K562 (cell line): ENCODE data around the gene MGAT4B. TPM values are rescaled to one million over a fixed set of nuclear protein-coding genes. Genes with fewer than 3 reads are reported as not detected.

Experiments used
- ATAC-seq: fragments of 200-7000 bp; cut with Tn5 transposase; 3 replicates; pipeline ENCODE4 v1.9.1; 2020; ENCODE audit warnings: moderate library complexity
- BruUV-seq: library from RNA; stranded (reverse); fragments of 400-500 nt; replicated peaks from 2 replicates; lab custom pipeline; 2021; lab: Mats Ljungman, UMichigan
- CTCF ChIA-PET: fragments of 300-600 bp; formaldehyde crosslinking; extraction: SDS; loops from one replicate; lab custom pipeline; 2021; ENCODE audit warnings: low intra/inter-chr PET ratio; lab: Yijun Ruan, JAX
- POLR2A ChIA-PET: fragments of 300-600, 350-650 bp; sonication (Branson Sonifier 250); formaldehyde crosslinking; extraction: SDS; loops from one replicate; lab custom pipeline; 2021; ENCODE audit warnings: antibody characterized with exemption, inconsistent platforms; lab: Yijun Ruan, JAX
- DNase-seq, 4 experiments: peaks; one replicate each; pipeline versions ENCODE4 v3.0.0 to v3.0.0-alpha.2; 2011 to 2018; ENCODE audit warnings: low spot score in 3 of 4, mixed read lengths in 3 of 4; ENCODE audit errors: extremely low read depth in 1 of 4
- FAIRE-seq: peaks from 2 replicates; lab custom pipeline; 2011; peaks lifted over from hg19 to GRCh38; lab: Jason Lieb, UNC
- H2AFZ ChIP-seq: 2 replicates; pipeline ENCODE4 v1.6.0; 2011; ENCODE audit warnings: low read depth, low read length, control low read depth, inconsistent platforms
- H3K27ac ChIP-seq: fragments of 200-600 bp; 3 replicates; pipeline ENCODE4 v1.8.0; 2011; ENCODE audit warnings: low read depth, mild to moderate bottlenecking, control low read depth, inconsistent platforms, low read length, moderate library complexity, mixed read lengths; ENCODE audit errors: extremely low read depth
- H3K27me3 ChIP-seq, 2 experiments: fragments of 300-600 bp in 1 of 2; 2 replicates in 1 of 2; 3 replicates in 1 of 2; pipeline versions ENCODE4 v1.6.0 to v1.8.0; 2011; ENCODE audit warnings: inconsistent platforms in 2 of 2, low read length in 2 of 2, mild to moderate bottlenecking in 1 of 2, mixed read lengths in 1 of 2, moderate library complexity in 1 of 2; ENCODE audit not compliant: control insufficient read depth in 2 of 2, insufficient read depth in 2 of 2
- H3K36me3 ChIP-seq: fragments of 300-600 bp; 3 replicates; pipeline ENCODE4 v1.8.0; 2011; ENCODE audit warnings: mild to moderate bottlenecking, low read length, inconsistent platforms; ENCODE audit not compliant: control insufficient read depth, insufficient read depth
- H3K4me1 ChIP-seq, 2 experiments: fragments of 200-600 bp in 1 of 2; replicated peaks in 1 of 2; 2 replicates in 1 of 2; 3 replicates in 1 of 2; pipeline versions ENCODE4 v1.5.1 to v1.8.0; 2011; ENCODE audit warnings: inconsistent platforms in 2 of 2, low read length in 2 of 2, mild to moderate bottlenecking in 1 of 2, mixed read lengths in 1 of 2, moderate library complexity in 1 of 2; ENCODE audit not compliant: control insufficient read depth in 2 of 2, insufficient read depth in 2 of 2
- H3K4me2 ChIP-seq: 2 replicates; pipeline ENCODE4 v1.6.1; 2011; ENCODE audit warnings: low read length, control low read depth, inconsistent platforms, mixed read lengths; ENCODE audit not compliant: insufficient read depth
- H3K4me3 ChIP-seq: fragments of 200-600 bp; sonication (generic), shearing (Covaris generic); 2 replicates; pipeline ENCODE4 v1.5.1; 2016; ENCODE audit warnings: control low read depth, inconsistent platforms
- H3K79me2 ChIP-seq: fragments of 200-600 bp; 3 replicates; pipeline ENCODE4 v1.8.0; 2011; ENCODE audit warnings: low read length, inconsistent platforms; ENCODE audit not compliant: control insufficient read depth, insufficient read depth
- H3K9ac ChIP-seq, 2 experiments: 2 replicates each; pipeline versions ENCODE4 v1.6.0 to v1.6.1; 2011; ENCODE audit warnings: low read depth in 2 of 2, low read length in 2 of 2, control low read depth in 1 of 2, inconsistent platforms in 1 of 2, mild to moderate bottlenecking in 1 of 2, mixed read lengths in 1 of 2; ENCODE audit not compliant: insufficient read depth in 1 of 2
- H3K9me1 ChIP-seq: one replicate; pipeline ENCODE4 v1.6.0; 2011; ENCODE audit warnings: inconsistent platforms, mild to moderate bottlenecking, low read length, moderate library complexity; ENCODE audit not compliant: control insufficient read depth, insufficient read depth
- H3K9me3 ChIP-seq: replicated peaks from 2 replicates; pipeline ENCODE4 v1.5.1; 2011; ENCODE audit warnings: low read depth, low read length, inconsistent platforms; ENCODE audit not compliant: control insufficient read depth, insufficient read depth
- H4K20me1 ChIP-seq: replicated peaks from 2 replicates; pipeline ENCODE4 v1.6.1; 2011; ENCODE audit warnings: low read length, inconsistent platforms, mixed read lengths; ENCODE audit not compliant: control insufficient read depth, insufficient read depth
- HINFP ChIP-seq: fragments of 450-650 bp; conservative IDR thresholded peaks from 2 replicates; pipeline ENCODE4 v1.6.1; 2016; ENCODE audit warnings: missing genetic modification characterization, low read depth, mild to moderate bottlenecking, control low read depth, missing compliant biosample characterization
- KDM5B ChIP-seq: fragments of 200-600 bp; sonication (generic); IDR thresholded peaks from 2 replicates; pipeline ENCODE4 v1.6.1; 2012; ENCODE audit warnings: low read depth, mild to moderate bottlenecking, moderate library complexity, low read length, control low read depth, inconsistent platforms; ENCODE audit not compliant: insufficient replicate concordance
- MEIS2 ChIP-seq: fragments of 450-650 bp; IDR thresholded peaks from 2 replicates; pipeline ENCODE4 v1.6.1; 2014; ENCODE audit warnings: mild to moderate bottlenecking; ENCODE audit not compliant: partially characterized antibody
- MLLT1 ChIP-seq, 2 experiments: fragments of 450-650 bp; IDR thresholded peaks; 2 replicates each; pipeline ENCODE4 v1.6.1; 2016
- NR2F6 ChIP-seq: fragments of 450-650 bp; formaldehyde crosslinking; IDR thresholded peaks from 2 replicates; pipeline ENCODE4 v1.4.0; 2020; ENCODE audit warnings: mild to moderate bottlenecking
- POLR2A ChIP-seq: fragments of 450-650 bp; conservative IDR thresholded peaks from 2 replicates; pipeline ENCODE4 v1.6.1; 2016
- THRAP3 ChIP-seq: fragments of 450-650 bp; IDR thresholded peaks from 2 replicates; pipeline ENCODE4 v1.6.1; 2016; ENCODE audit warnings: mild to moderate bottlenecking, inconsistent platforms, borderline replicate concordance
- ZBTB40 ChIP-seq, 2 experiments: fragments of 450-650 bp in 1 of 2; sonication (generic) in 1 of 2; formaldehyde crosslinking in 1 of 2; IDR thresholded peaks; 2 replicates each; pipeline versions ENCODE4 v1.7.1 to v1.9.0; 2016 to 2022; ENCODE audit warnings: inconsistent platforms in 1 of 2, mild to moderate bottlenecking in 1 of 2, missing genetic modification reagents in 1 of 2
- WGBS: fragments of 100-300 bp; shearing (Covaris generic); methylation state at CpG from one replicate; pipeline ENCODE4 v1.1.6; 2016; ENCODE audit warnings: low coverage, mixed read lengths; ENCODE audit not compliant: insufficient coverage; ENCODE audit errors: missing lambda C conversion rate; 5-methylcytosine and 5-hydroxymethylcytosine counted together
- in situ Hi-C: fragments of 300-500 bp; cut with MboI; formaldehyde crosslinking; loops from 4 replicates; pipeline ENCODE4 v1.15.0; 2018; ENCODE audit warnings: inconsistent platforms, mixed read lengths
- intact Hi-C: fragments of 100-400 bp; cut with micrococcal nuclease; formaldehyde crosslinking; loops from 2 replicates; pipeline ENCODE4 v1.14.2; 2022
- polyA plus RNA-seq, 8 experiments: library from polyadenylated mRNA; depleted of rRNA in 4 of 8; stranded (reverse) in 5 of 8; unstranded in 3 of 8; fragments of >200 nt; fragmentation: Nextera tagmentation in 2 of 8; fragmentation: Illumina TruSeq in 1 of 8; extraction: Ambion mirVana in 2 of 8; extraction: Trizol in 1 of 8; gene quantifications; 2 replicates each; pipeline versions ENCODE4 v1.2.1 to v1.2.3, GENCODE V29; 2011 to 2014; ENCODE audit warnings: inconsistent platforms in 1 of 8, missing spikeins in 1 of 8
- total RNA-seq, 7 experiments: library from RNA; depleted of rRNA in 6 of 7; stranded (reverse); fragments of >200 nt in 6 of 7; fragmentation: Illumina TruSeq in 2 of 7; extraction: Trizol in 2 of 7; gene quantifications; 2 replicates each; pipeline versions ENCODE4 v1.2.1 to v1.2.3, GENCODE V29; 2011 to 2021; ENCODE audit warnings: low replicate concordance in 1 of 7

MGAT4B gene
- total and polyA plus RNA-seq, 9 of the 15 experiments (the other 6 are each of a cell fraction or from before 2014, with no cell fraction given), result 0.34 to 133 (median 75.4) TPM

GRCh38 chr5:179822059-179822432 is 15.4 kb upstream of the MGAT4B start:
- ChIA-PET POLR2A (interaction anchor here (0.6 to 3.5 kb wide), 5 partner anchors 10 to 47 kb away, joined by 3 to 30 read pairs (median 5); no protein-coding TSS in a partner anchor), CTCF (interaction anchor here (0.7 kb wide), 2 partner anchors 59 to 183 kb away, joined by 3 to 5 read pairs; no protein-coding TSS in a partner anchor)
- H3K4me1 ChIP-seq, result peaks cover 37 to 70% of the 10 kb centered on the region in 2 experiments
- ATAC-seq (no peak), DNase-seq (no peak), FAIRE-seq (no peak)
- H3K27ac ChIP-seq, result peak overlapping the region; percentile 98
- peak overlapping the region; percentile 87 for H3K4me2 ChIP-seq
- H3K27me3 ChIP-seq, result no peaks in the 10 kb centered on the region
- intact Hi-C loops, result loop anchor here (5.0 kb wide), 2 partner anchors 35 to 200 kb away; partner anchors contain the start of genes HNRNPH1 and MRNIP
- H3K4me3 ChIP-seq, result peak overlapping the region; percentile 100
- in situ Hi-C loops, result no loop called here
- peaks cover 12% of the 10 kb centered on the region for H3K9me1 ChIP-seq
- H2AFZ ChIP-seq, result no peak overlapping the region
- H3K9me3 ChIP-seq, result no peaks in the 10 kb centered on the region
- H4K20me1 ChIP-seq, result peaks cover 30% of the 10 kb centered on the region
- WGBS, result 43% methylated on average over 3 of the region's 3 CpGs
- H3K36me3 ChIP-seq, result peaks cover 55% of the 10 kb centered on the region; the same call in 2 of the 3 replicates
- TSS peak; percentile 61 for BruUV-seq
- H3K9ac ChIP-seq, result peak overlapping the region; percentile 83 to 96; a peak in 3 of 4 replicates
- H3K79me2 ChIP-seq, result peaks cover 68% of the 10 kb centered on the region
- TF ChIP-seq POLR2A, result peak; percentile 22; the same call in 1 of the 2 replicates
- TF ChIP-seq MEIS2, result peak; percentile 7
- TF ChIP-seq HINFP (tag), result no peak
- peak; percentile 66; the same call in 1 of the 2 replicates for TF ChIP-seq NR2F6
- TF ChIP-seq THRAP3, result peak; percentile 43; the same call in 1 of the 2 replicates
- TF ChIP-seq KDM5B, result peak; percentile 18
- TF ChIP-seq ZBTB40 (IDR thresholded peaks at IDR 0.05), result 0 out of 2 replicates have a peak, but pooled peaks have one; percentile 26
- TF ChIP-seq ZBTB40 (CRISPR knock-in tag; IDR thresholded peaks at IDR 0.05), result no peak
- 0 out of 4 replicates have a peak, but pooled peaks of 1 of the 2 experiments have one; percentile 4 for TF ChIP-seq MLLT1 (IDR thresholded peaks at IDR 0.05)
